ENCODE results near the gene RUVBL1.

RUVBL1 gene

DNA sequence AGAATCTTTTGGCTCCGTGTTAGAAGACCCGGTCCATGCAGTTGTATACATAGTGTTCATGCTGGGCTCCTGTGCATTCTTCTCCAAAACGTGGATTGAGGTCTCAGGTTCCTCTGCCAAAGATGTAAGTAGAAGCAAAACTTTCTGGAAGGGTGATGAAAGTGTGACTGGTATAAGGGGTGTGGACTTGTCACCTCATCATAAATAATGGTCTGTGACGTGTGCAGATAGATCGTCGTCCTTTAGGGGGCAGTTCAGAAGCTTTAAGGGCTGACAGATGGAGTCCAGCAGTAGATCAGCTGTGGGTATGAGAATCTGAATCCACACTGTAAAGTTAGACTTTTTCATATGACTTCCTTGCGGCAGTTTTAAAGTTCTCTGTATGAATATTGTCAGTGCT, 56.1 kb downstream of the RUVBL1 start:
- DNase-seq (ENCODE audit: insufficient read length, low spot score) (no peak), FAIRE-seq (no peak)
- TF ChIP-seq, protein P1, sequence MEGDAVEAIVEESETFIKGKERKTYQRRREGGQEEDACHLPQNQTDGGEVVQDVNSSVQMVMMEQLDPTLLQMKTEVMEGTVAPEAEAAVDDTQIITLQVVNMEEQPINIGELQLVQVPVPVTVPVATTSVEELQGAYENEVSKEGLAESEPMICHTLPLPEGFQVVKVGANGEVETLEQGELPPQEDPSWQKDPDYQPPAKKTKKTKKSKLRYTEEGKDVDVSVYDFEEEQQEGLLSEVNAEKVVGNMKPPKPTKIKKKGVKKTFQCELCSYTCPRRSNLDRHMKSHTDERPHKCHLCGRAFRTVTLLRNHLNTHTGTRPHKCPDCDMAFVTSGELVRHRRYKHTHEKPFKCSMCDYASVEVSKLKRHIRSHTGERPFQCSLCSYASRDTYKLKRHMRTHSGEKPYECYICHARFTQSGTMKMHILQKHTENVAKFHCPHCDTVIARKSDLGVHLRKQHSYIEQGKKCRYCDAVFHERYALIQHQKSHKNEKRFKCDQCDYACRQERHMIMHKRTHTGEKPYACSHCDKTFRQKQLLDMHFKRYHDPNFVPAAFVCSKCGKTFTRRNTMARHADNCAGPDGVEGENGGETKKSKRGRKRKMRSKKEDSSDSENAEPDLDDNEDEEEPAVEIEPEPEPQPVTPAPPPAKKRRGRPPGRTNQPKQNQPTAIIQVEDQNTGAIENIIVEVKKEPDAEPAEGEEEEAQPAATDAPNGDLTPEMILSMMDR (IDR thresholded peaks at IDR 0.05; ENCODE audit: insufficient read depth, missing control alignments), result no peak

DNA sequence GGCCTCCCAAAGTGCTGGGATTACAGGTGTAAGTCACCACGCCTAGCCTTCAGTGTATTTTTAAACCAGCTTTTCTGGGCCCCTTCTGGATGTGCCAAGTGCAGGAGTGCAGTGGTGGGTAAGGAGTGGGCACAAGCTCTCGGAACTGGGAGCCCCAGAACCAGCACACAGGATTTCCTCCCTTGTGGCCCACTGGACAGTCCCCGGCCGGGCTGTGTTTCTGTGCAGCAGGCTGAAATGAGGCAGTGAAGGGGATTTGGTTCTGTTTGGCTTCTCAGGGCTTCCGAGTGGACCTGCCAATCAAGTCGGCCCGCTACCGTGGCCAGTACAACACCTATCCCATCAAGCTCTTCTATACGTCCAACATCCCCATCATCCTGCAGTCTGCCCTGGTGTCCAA, 56.9 kb downstream of the RUVBL1 start:
- TF ChIP-seq, protein P1 (IDR thresholded peaks at IDR 0.05; ENCODE audit: insufficient read depth, missing control alignments), result no peak
- DNase-seq (ENCODE audit: insufficient read length, low spot score) (no peak), FAIRE-seq (no peak)

DNA sequence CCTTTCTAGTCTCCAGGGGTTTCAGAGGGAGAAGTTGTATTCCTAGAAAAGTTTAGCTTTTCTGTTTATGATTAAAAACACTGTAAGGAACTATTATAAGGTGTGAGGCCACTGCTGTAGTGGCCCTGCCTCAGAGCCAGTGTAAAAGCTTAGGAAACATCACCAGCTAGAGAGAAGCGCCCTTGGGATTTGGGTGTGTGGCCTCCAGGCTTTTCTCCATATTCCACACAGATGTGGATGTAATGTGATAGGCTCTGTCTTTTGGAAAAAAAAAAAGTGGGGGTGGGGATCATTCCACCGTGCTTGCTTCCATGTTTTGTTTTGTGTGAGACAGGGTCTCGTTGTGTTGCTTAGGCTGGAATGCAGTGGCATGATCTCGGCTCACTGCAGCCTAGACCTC, 57.5 kb downstream of the RUVBL1 start:
- no peak for FAIRE-seq
- no peak for DNase-seq (ENCODE audit: insufficient read length, low spot score)
- TF ChIP-seq, protein P1 (IDR thresholded peaks at IDR 0.05; ENCODE audit: insufficient read depth, missing control alignments), result no peak

- FAIRE-seq, result no peak
- TF ChIP-seq, protein P1 (IDR thresholded peaks at IDR 0.05; ENCODE audit: insufficient read depth, missing control alignments), result no peak
- no peak for DNase-seq (ENCODE audit: insufficient read length, low spot score)
These were observed 58.6 kb downstream of the RUVBL1 start for GRCh38 chr3:128064962-128065361.

DNA sequence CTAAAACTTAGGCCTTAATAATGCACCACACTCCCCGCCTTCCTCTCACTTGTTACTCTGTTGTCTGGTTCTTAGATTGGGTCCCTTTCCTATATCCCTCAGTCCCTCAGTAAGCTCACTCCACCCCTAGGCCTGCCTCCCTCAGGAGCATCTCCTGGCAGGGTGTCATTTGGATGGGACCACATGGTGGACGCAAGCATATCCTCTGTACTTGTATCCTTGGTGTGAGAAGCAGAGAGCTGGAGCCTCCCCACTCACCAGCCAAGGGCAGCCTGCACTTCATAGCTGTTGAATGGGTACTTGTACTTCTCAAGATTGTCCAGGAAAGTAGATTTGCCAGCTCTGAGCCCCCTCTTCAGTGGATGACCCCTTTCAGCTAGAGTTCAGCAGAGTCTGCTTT, 59.7 kb downstream of the RUVBL1 start:
- DNase-seq (ENCODE audit: insufficient read length, low spot score) (no peak), FAIRE-seq (no peak)
- TF ChIP-seq, protein P1 (IDR thresholded peaks at IDR 0.05; ENCODE audit: insufficient read depth, missing control alignments), result no peak

- FAIRE-seq, result no peak
- DNase-seq (ENCODE audit: insufficient read length, low spot score), result no peak
- TF ChIP-seq, protein P1 (IDR thresholded peaks at IDR 0.05; ENCODE audit: insufficient read depth, missing control alignments), result no peak
These were observed 61.4 kb downstream of the RUVBL1 start for GRCh38 chr3:128062033-128062745.

All from D721Med (cell line).